Stromal cell of bone marrow (primary cell): ENCODE measurements around the gene MAGIX.

Experiments used
- DNase-seq: peaks from one replicate; pipeline ENCODE4 v3.0.0-alpha.2; 2012; ENCODE audit warnings: low read depth

Gene MAGIX

GRCh38 chrX:49206543-49206942 lies 44.0 kb downstream of the MAGIX start:
- DNase-seq: no peak

- DNase-seq: no peak
Observed at GRCh38 chrX:49208399-49208798, 45.8 kb downstream of the MAGIX start.

GRCh38 chrX:49209434-49210251 lies 47.1 kb downstream of the MAGIX start:
- no peak for DNase-seq

GRCh38 chrX:49210406-49210805 lies 47.8 kb downstream of the MAGIX start:
- DNase-seq: no peak

- DNase-seq: no peak
Observed at GRCh38 chrX:49211074-49211473, 48.5 kb downstream of the MAGIX start.

GRCh38 chrX:49212209-49212608 lies 49.7 kb downstream of the MAGIX start:
- DNase-seq: no peak

GRCh38 chrX:49212861-49213260 lies 50.3 kb downstream of the MAGIX start:
- no peak for DNase-seq

GRCh38 chrX:49214416-49214815 lies 51.9 kb downstream of the MAGIX start:
- DNase-seq: no peak

GRCh38 chrX:49214996-49215526 lies 52.5 kb downstream of the MAGIX start:
- no peak for DNase-seq
